Activated CD8-positive, alpha-beta memory T cell treated with anti-CD3 and anti-CD28 coated beads, Interleukin-2, amount 50 U/mL, for 1 hour (primary cell): Measurements from ENCODE around the gene PSMD6.
A peak's percentile ranks its signal among the peaks of the same experiment; 100 is the strongest.

Experiments
- DNase-seq: peaks from one replicate; pipeline ENCODE4 v3.0.0-alpha.2; 2020; ENCODE audit errors: extremely low read depth

Gene PSMD6

GRCh38 chr3:64008487-64009351, 14.6 kb downstream of the PSMD6 start:
- no peak for DNase-seq

- no peak for DNase-seq
These were observed 15.3 kb downstream of the PSMD6 start for GRCh38 chr3:64008017-64008416.

GRCh38 chr3:64003589-64003988, 19.7 kb downstream of the PSMD6 start:
- DNase-seq, result no peak

- no peak for DNase-seq
These were observed 21.1 kb downstream of the PSMD6 start for GRCh38 chr3:64002233-64002632.

GRCh38 chr3:64000453-64001055, 22.7 kb downstream of the PSMD6 start:
- no peak for DNase-seq

GRCh38 chr3:63998852-63999754, 24.2 kb downstream of the PSMD6 start:
- DNase-seq, result no peak

GRCh38 chr3:63995086-63995485, 28.2 kb downstream of the PSMD6 start:
- no peak for DNase-seq

- DNase-seq, result peak; percentile 27
These were observed 29.6 kb downstream of the PSMD6 start for GRCh38 chr3:63993653-63994079.

- DNase-seq, result no peak
These were observed 30.6 kb downstream of the PSMD6 start for GRCh38 chr3:63992516-63993209.

GRCh38 chr3:63991666-63992065, 31.6 kb downstream of the PSMD6 start:
- no peak for DNase-seq

GRCh38 chr3:63990733-63991132, 32.6 kb downstream of the PSMD6 start:
- DNase-seq, result no peak

- no peak for DNase-seq
These were observed 33.1 kb downstream of the PSMD6 start for GRCh38 chr3:63990204-63990603.

GRCh38 chr3:63988943-63989342, 34.4 kb downstream of the PSMD6 start:
- no peak for DNase-seq

- no peak for DNase-seq
These were observed 36.5 kb downstream of the PSMD6 start for GRCh38 chr3:63986831-63987230.

- no peak for DNase-seq
These were observed 37.1 kb downstream of the PSMD6 start for GRCh38 chr3:63986146-63986545.

- DNase-seq, result no peak
These were observed 38.9 kb downstream of the PSMD6 start for GRCh38 chr3:63984391-63984790.

GRCh38 chr3:63981980-63982379, 41.3 kb downstream of the PSMD6 start:
- no peak for DNase-seq

GRCh38 chr3:63980830-63981498, 42.3 kb downstream of the PSMD6 start:
- no peak for DNase-seq

- no peak for DNase-seq
These were observed 43.3 kb downstream of the PSMD6 start for GRCh38 chr3:63980019-63980418.

- DNase-seq, result no peak
These were observed 44.0 kb downstream of the PSMD6 start for GRCh38 chr3:63979093-63979885.
